GM21529 (cell line): Measurements from ENCODE around the gene KIF25.
"Not testable (repeated sequence)": the region's sequence is repeated elsewhere in the genome, so short reads cannot be mapped to it uniquely, and the experiment has no call there.

Experiments used
- ATAC-seq: cut with Tn5 transposase; IDR thresholded peaks from one replicate; pipeline ENCODE4 v1.9.1; 2021; ENCODE audit not compliant: unreplicated experiment

Gene KIF25

DNA sequence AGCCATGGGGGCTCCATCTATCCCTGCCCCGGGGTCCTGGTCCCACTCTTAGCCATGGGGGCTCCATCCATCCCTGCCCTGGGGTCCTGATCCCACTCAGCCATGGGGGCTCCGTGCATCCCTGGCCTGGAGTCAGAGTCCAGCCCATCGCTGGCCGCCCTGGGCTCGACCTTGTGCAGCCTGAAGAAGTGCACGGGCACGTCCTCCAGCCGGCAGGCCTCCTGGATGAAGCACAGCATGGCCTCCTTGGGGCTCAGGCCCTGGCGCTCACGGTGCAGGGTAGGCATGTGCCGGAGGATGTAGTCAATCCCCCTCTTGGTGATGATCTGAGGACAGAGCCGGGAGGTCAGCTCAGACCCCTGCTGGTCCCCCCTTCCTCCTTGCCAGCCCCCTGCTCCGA, 66.0 kb downstream of the KIF25 start:
- no peak for ATAC-seq

DNA sequence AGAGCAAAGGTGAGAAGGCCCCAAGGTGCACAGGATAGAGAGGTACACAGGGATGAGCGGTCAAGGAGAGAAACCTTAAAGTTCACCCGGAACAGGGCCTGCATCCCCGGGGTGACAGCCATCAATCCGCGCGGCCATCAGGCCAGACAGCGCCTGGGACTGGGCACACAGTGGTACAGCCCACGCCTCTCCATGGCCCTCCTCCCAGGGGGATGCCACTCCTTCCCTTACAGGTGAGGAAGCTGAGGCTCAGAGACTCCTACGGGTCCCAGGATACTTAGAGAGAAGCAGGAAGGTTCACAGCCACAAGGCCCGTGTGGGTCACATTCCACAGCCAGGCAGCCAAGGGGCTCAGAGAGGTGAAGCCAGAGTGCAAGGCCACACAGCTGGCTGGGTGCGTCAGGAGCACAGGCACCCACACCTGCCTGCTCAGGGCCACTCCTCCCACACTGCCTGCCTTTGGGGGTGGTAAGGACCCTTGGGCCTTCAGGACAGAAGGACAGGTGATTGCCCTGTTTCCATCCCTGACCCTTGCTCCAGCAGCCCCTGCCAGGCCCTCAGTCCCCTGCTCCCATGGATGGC, 66.8 kb downstream of the KIF25 start:
- no peak for ATAC-seq

DNA sequence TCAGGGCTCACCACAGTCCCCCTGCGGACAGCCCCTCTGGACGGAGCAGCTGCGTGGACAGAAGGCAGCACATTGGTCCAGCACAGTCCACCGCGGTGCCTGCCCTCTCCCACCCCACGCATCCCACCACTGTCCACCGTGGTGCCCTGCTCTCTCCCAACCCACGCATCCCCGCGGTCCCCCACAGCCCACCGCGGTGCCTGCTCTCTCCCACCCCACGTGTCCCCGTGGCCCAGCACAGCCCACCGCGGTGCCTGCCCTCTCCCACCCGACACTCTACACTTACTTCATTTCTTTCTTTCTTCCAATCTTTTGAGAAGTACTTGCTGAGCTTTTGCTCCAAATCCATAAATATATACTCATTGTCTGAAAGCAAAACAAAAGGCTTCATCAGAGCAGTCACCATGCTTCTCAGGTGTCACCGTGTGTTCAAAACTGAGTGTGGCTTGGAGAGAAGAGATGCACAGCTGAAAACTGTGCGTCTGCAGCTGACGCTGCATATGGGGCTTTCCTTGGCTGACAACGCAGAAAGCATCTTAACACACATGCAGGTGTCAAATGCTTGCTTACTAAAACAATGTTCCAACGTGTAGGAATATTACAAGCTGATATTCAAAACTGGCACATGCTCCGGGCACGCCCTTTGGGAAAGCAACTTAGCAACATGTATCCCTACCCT, 69.7 kb downstream of the KIF25 start:
- ATAC-seq: no peak

DNA sequence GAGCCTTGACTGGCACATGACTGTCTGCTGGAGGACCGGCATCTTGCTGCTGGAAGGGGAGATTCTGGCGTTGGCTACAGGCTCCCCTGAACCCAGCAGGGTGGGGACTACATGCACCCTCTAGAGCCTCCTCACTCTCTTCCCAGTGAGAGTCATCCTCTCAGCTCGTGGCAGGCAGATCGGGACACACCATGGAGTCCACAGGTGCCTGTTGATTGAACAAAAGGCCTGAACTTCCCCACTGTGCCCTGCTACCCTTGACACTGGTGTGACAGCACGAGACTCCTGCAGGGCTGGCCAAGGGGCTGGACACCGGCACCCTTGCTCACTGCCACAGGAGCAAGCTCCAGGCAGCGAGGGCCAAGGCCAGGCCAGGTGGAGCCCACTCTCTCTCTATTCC, 73.3 kb downstream of the KIF25 start:
- no peak for ATAC-seq

DNA sequence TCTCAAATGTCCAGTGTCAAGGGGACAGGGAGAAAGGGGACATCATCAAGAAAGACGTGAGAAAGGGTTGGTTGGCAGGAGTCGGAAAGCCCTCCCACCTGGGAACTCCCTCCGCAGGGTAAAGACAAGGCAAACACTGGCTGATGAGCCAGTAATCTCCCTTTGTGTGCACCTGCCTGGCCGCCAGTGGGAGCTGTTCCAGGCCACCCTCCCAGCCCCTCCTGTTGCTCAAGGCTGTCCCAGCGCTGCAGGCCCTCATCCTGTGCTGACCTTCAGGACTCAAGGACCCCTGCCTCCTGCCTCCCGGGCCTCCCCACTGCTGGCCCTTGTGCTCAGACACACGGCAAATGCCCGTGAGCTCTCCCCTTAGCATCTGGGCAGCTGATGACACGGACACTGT, 74.1 kb downstream of the KIF25 start:
- ATAC-seq: no peak

DNA sequence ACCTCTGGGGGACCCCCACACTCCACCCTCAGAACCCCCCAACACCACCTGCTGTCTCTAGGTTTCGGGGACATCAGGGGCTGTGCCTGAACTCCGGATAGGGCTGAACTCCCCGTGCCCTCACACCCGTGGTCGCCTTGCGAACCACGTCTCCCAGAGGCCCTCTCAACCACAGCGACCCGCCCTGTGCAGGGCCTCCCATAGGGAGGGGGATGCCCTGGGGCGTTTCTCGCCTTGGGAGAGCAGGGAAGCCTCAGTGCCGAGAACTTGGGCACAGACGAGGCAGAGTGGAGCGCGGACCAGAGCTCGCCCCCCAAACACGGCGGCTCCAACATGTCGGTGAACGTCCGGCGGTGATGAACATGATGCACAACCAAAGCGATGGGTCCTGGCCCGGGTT, 74.8 kb downstream of the KIF25 start:
- no peak for ATAC-seq

DNA sequence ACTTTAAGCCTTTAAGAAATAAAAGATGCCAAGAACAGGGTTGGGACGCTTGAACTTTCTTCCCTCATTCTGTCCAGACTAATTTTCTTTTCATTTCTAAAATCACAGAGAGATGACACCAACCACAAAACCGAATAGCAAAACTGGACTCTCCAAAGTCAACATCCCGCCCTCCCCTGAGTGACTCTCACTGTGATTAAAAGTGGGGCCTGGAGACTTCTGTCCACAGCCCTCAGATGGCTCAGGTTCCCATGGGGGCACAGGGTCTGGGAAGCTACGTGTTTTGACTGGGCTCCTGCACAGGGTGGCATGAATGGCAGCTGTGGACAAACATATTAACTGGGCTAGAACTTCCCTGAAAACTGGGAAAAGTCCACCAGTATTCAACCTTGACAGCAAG, 75.3 kb downstream of the KIF25 start:
- ATAC-seq: no peak

DNA sequence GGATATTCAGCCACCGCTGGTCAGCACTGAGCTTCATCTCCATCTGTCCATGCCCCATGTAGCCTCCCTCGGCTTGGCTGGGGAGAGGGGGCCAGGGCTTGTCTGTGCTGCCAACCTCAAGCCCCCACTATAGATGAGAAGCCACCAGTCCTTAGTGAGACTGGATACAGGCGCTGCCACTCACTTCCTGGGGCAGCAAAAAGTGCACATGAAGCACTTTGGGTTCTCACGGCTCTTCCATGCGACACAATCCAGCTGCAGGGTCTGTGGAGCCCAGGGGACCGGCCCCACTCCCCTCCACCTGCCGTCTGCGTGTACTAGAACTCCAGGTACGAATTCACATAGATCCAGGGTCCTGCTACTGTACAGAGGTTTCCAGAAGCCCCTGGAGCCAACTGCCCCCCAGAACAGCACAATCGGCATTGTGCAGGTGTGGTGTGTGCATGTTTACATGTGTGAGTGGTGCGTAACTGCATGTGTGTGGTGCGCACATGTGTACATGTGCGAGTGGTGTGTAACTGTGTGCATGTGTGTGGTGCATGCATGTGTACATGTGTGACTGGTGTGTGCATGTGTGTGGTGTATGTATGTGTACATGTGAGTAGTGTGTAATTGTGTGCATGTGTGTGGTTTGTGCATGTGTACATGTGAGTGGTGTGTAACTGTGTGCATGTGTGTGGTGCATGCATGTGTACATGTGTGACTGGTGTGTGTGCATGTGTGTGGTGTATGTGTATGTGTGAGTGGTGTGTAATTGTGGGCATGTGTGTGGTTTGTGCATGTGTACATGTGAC, 76.7 kb downstream of the KIF25 start:
- no peak for ATAC-seq

DNA sequence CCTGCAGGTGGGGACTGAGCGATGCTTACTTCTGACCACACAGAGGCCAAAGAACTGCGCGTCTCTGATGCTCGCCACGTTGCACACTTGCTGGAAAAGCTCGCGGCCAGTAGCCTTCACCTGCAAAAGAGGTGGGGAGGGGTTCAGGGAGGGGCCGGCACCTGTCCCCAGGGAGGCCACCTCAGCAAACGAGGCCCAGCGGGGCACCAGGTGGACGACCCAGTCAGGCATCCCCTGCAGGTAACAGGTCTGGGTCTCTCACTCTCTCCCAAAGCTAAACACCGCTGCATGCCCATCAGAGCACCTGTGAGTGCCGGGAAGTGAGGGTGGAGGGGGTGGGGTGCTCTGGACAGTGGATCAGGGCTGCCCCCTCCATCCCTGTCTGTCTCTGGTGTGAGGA, 77.7 kb downstream of the KIF25 start:
- no peak for ATAC-seq

DNA sequence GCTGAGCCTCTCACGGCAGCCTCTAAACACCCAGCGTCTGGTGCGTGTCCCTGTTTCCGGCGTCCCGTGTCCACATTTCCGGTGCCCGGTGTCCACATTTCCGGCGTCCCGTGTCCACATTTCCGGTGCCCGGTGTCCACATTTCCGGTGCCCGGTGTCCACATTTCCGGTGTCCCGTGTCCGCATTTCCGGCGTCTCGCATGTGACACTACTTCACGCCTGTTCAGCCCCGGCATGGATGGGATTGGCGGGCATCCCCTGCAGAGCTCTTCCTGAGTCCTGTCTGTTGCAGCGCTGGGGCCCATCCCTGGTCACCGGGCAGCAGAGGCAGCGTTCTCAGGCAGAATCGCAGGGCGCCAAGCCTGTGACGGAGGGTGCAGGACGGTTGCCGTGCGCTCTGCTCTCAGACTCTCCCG, 78.3 kb downstream of the KIF25 start:
- no peak for ATAC-seq

DNA sequence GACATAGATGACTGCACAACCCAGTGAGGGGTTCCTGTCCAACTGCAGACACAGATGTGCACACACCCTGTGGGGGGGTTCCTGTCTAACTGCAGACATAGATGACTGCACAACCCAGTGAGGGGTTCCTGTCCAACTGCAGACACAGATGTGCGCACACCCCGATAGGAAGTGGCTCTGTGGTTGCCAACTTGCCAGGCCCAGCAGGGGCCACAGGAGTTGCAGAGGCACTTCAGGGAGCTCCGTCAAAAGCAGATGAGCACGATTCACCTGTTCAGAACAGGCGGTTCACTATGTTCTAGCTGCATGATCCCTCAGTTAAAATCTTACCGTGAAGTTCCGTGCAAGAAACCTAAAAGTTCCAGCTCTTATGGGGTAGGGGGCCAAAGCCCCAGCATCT, 79.9 kb downstream of the KIF25 start:
- not testable (repeated sequence) for ATAC-seq

DNA sequence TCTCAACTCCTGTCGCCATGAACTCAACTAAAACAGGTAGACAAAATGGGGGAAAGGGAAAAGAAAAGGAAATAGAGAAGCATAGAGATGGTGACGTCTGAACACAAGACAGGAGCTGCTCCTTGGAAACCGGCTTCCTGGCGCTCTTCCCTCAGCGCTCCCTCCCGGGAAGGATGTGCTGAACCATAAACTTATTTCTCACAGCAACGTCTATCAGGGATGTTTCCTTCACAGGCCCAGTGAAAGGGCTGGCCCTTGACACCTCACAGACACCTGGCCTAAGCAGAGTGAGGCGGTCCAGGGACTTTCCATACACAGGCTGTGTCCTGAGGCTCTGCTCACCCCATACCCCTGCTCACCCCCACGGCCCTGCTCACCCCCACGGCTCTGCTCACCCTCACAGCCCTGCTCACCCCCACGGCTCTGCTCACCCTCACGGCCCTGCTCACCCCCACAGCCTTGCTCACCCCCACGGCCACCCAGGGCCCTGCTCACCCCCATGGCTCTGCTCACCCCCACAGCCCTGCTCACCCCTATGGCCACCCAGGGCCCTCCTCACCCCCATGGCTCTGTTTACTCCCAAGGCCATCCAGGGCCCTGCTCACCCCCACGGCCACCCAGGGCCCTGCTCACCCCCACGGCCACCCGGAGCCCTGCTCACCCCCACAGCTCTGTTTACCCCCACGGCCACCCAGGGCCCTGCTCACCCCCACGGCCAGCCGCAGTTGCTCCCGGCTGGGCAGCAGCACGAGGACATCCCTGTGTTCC, 80.9 kb downstream of the KIF25 start:
- ATAC-seq: no peak

DNA sequence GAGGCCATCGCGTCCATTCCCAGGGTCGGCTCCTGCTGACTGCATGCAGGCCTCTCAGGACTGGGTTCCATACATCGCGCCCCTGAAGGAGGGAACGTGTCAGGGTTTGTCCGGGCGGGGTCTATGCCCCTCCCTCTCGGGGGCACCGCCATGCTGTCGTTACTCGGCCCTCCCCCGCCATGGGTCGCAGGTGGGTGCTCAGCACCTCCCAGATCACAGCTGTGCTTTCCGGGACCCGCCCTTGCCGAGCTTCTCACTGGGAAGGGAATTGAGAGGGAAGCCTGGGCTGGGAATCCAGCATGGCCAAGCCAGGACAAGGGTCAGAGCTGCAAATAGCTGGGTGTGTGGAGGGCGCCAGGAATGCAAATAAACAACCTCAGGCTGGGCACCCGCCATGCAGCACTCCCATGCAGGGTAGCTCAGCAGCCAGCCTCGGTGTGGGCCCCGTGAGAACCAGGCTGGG, 81.5 kb downstream of the KIF25 start, which contains the start of gene FRMD1:
Gene FRMD1 (minus strand): TSS at position 270 of the 463 bp plus-strand sequence. CDS start 118 bp downstream, at position 152.
- no peak for ATAC-seq

DNA sequence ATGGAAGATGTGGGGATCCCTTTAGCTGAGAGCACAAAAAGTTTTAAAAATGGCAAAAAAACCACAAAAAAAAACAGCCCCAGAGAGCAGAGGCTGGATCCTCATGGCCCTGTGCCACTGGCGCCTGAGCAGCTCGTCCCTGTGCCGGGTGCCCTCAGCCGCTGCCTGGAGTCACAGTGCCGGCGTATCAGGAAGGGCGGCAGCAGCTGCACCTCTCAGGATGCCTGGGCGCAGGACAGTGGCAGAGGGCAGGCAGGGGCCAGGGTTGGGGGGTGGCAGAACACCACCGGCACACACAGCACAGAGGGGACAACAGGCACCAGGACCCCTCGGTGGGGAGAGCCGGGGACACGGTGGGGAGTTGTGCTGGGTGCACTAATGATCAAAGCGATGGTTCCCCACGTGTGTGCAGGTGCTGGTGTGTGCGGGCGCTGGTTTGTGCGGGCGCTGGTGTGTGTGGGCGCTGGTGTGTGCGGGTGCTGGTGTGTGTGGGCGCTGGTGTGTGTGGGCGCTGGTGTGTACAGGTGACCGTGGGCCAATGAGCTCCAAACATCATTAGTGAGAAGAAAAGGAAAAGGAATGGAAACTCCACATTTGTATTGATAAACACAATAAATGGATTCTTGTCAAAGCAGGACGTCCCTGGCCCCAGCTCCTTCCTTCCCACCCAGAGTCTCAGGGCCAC, 83.1 kb downstream of the KIF25 start:
- ATAC-seq: no peak

DNA sequence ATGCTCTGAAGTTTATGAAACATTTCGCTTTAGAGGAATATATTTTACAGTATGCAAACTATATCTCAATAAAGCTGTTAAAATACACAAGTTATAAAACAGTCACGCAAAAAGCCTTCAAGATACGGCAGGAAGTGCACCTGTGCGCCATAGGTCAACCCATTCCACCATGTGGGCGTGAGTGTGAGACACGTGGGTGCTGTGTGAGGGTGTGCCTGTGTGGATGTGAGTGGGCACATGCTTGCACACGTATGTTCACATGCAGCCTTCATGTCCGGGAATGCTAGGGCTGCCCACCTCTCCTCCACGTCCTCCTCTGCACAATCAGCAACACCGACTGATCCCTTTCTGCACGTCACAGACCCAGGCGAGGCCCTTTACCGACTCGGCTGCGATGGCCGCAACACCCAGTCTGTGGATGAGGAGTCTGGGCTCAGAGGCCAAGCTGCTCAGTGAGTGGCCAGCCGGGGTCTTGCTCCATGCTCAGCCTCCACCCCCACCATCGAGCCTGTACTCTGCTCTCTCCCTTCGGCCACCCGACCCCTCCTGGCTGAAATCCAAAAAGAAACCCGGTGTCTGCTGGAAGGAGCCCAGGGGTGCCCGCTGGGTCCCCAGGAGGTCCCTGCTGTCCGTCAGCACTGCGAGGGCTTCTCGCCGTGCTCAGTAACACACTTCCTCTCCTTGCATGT, 84.5 kb downstream of the KIF25 start:
- ATAC-seq: no peak

DNA sequence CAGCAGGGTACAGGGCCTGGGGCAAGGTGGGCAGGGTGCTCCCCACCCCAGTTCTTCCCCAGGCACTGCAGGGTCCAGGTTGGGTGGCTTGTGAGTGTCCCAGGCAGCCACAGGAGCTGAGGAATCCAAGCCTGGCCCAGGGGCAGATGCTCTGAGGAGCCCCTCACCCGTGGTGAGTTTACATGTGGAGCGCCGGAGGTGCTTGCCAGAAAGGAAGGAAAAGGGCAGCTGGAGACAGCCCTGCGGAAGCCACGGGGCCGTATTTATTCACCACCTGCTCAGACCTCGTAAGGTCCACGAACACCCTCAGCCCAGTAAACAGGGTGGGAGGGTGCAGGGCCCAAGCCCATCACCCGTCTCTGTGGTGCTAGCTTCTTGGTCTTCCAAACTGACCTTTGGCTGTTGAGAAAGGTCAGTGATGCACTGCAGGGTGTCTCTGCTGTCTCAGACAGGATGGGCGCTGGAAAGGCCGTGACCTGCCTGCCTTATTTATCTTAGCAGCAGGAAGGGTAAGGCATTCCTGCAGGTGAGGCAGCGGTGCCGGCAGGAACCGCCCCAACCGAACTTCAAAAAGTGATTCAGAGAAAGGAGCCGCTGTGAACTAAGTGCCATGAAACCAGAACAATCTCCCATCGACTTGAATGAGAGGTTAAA, 85.5 kb downstream of the KIF25 start:
- ATAC-seq: no peak

DNA sequence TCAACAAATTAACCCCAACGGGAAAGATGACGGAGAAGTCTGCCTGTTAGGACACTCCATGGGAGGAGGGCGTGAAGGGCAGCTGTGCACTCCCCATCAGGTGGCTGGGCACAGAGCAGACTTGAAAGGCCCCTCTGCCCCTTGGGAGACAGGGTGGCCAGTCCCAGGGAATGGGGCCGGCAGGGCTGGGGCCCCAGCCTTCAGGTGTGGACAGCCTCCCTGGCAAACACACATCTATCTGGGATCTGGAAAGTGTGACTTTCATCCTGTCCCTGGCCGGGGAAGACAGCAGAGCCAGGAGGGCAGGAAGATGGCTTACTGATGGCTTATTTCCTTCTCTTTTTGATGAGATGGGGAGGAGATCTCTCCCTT, 86.0 kb downstream of the KIF25 start:
- ATAC-seq: no peak

DNA sequence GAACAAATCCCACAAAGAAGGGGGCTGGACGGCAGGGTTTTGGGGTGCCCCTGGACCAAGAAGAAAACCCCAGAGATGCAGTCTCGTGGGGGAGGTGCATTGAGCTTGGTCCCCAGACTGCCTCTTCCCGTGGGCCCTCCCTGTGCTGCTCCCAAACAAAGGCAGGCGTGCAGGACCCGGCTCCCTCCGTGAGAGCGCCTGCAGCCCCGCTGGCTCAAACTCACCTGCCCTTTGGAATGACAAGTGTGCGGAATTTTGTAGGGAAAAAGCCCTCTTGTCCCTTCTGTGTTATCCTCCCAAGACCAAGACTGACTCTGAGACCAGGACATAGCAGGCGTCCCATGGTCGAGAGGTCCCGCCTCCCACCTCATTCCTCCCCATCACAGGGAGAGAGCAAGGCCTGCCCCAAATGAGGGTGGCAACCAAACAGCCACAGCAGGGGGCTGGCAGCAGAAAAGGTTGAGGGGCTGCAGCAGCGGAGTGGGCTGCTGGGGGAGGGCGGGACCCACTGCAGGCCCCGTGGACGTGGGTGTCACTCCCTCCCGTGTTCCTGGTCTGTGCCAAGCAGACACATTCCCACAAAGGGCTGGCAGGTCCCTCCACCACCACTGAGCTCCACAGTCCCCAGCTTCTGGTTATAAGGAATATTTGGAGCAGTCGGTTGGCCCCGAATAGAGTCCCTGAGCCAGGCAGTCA, 87.1 kb downstream of the KIF25 start:
- ATAC-seq: no peak

DNA sequence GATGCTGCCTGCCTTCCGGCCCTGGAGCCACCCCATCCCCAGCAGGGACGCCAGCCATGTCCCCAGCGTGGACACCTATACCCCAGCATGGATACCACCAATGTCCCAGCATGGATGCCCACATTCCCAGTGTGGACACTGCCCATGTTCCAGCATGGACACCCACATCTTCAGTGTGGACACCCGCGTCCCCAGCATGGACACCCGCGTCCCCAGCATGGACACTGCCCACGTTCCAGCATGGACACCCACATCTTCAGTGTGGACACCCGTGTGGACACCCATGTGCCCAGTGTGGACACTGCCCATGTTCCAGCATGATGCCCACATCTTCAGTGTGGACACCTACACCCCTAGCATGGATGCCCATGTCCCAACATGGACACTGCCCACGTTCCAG, 88.6 kb downstream of the KIF25 start:
- ATAC-seq: no peak
